Tibial nerve (tissue), 4 donors: ENCODE measurements around the gene EPSTI1.

ENCODE experiments used
- CTCF ChIP-seq, 5 experiments: fragments of 200-600 bp in 3 of 5; fragments of 450-650 bp in 2 of 5; sonication (generic) in 3 of 5; IDR thresholded peaks; one replicate each; pipeline ENCODE4 v1.5.1; 2016 to 2019; ENCODE audit warnings: antibody characterized with exemption in 5 of 5, mild to moderate bottlenecking in 3 of 5, moderate library complexity in 2 of 5
- EP300 ChIP-seq, 2 donors: sonication (generic); formaldehyde crosslinking; IDR thresholded peaks; one replicate each; pipeline ENCODE4 v1.6.1; 2017; ENCODE audit warnings: antibody characterized with exemption in 2 of 2, mild to moderate bottlenecking in 1 of 2
- POLR2A ChIP-seq, 2 donors: fragments of 450-650 bp; IDR thresholded peaks; one replicate each; pipeline ENCODE4 v1.6.1; 2017; ENCODE audit warnings: antibody characterized with exemption in 2 of 2, mild to moderate bottlenecking in 2 of 2, moderate library complexity in 2 of 2

GRCh38 chr13:42965281-42965680 lies 26.8 kb downstream of the EPSTI1 start:
- TF ChIP-seq POLR2A (IDR thresholded peaks at IDR 0.05) (no peak), CTCF (IDR thresholded peaks at IDR 0.05) (no peak), EP300 (IDR thresholded peaks at IDR 0.05) (no peak)
